Brain pericyte (primary cell): ENCODE measurements around the gene PIGB.
"Not testable (repeated sequence)": the region's sequence is repeated elsewhere in the genome, so short reads cannot be mapped to it uniquely, and the experiment has no call there.

Source experiments
- DNase-seq: peaks from one replicate; pipeline ENCODE4 v3.0.0-alpha.2; 2012; ENCODE audit warnings: low read depth, low spot score

PIGB gene

GRCh38 chr15:55379095-55379494 is 60.1 kb downstream of the PIGB start:
- DNase-seq = no peak

- DNase-seq = no peak
Observed at GRCh38 chr15:55381595-55381994, 62.6 kb downstream of the PIGB start.

- no peak for DNase-seq
Observed at GRCh38 chr15:55383687-55384086, 64.7 kb downstream of the PIGB start.

- DNase-seq = no peak
Observed at GRCh38 chr15:55387027-55387426, 68.0 kb downstream of the PIGB start.

DNA sequence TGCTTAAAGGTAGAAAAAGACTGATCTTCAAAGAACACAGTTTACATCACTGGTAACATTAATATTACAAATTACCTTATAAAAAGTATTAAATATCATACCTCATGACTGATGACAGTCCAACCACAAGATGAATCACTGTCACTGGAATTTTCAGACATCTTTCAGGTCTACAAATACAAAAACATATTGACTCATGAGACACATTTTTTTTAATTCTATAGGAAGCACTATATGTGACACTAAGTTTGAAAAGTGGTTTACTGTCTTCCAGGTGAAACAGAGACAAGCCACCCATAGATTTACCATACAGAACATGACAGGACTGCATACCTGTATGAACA is 70.2 kb downstream of the PIGB start:
- no peak for DNase-seq

GRCh38 chr15:55394694-55395093 is 75.7 kb downstream of the PIGB start:
- no peak for DNase-seq

- no peak for DNase-seq
Observed at GRCh38 chr15:55398243-55398642, 79.2 kb downstream of the PIGB start.

DNA sequence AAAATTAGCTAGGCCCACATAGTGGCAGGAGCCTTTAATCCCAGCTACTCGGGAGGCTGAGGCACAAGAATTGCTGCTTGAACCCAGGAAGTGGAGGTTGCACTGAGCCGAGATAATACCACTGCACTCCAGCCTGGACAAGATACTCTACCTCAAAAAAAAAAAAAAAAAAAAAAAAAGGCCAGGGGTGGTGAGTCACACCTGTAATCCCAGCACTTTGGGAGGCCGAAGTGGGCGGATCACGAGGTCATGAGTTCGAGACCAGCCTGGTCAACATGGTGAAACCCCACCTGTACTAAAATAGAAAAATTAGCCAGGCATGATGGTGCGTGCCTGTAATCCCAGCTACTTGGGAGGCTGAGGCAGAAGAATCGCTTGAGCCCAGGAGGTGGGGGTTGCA is 81.0 kb downstream of the PIGB start:
- DNase-seq = not testable (repeated sequence)

- DNase-seq = no peak
Observed at GRCh38 chr15:55401786-55402246, 82.8 kb downstream of the PIGB start.

DNA sequence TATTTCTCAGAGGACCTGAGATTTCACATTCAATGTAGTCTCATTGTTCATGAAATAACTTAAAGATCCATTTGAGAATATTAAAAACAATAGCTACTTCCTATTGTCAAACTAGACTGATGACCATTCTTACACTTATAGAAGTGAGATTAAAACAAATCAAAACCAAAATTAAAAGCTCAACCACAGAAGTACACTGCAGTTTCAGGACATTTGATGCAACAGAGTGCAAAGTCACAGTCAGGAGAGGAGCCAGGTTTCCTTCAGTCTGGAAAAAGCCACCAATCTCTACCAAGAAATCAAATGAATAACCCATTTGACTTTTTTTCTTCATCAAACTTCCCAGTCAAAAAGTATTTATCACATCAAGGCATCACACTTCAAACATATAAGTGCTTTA is 83.7 kb downstream of the PIGB start:
- no peak for DNase-seq

- no peak for DNase-seq
Observed at GRCh38 chr15:55403531-55403930, 84.5 kb downstream of the PIGB start.
